ENCODE measurements around the gene GSTM1.

Gene GSTM1

DNA sequence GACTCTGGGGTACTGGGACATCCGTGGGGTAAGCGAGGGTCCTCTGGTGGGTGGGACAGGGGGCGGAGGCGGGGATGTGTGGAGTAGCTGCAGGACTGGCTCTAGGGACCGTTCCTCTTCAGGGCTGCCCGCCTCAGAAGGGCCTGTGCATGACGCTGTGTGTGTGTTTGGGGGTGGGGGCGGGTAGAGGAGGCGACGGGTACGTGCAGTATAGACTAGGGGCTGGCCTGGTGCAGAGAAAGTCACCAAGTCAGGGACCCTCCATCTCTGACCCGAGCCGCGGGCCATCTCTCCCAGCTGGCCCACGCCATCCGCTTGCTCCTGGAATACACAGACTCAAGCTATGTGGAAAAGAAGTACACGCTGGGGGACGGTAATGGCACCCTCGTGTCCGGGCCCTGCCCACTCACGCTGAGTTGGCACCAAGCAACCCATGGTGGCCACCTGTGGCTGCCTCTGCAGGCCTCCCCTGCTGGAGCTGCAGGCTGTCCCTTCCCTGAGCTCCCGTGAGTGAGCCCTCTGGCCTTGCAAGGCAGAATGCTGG, 24.8 kb downstream of the GSTM1 start:
- Histone ChIP-seq H3K4me1 (ENCODE audit: insufficient read depth, low read length, poor library complexity, severe bottlenecking) (no peaks in the 10 kb centered on the region), H3K27me3 (ENCODE audit: insufficient read depth, low read length, poor library complexity, severe bottlenecking) (no peaks in the 10 kb centered on the region), H3K9me2 (replicated peaks; ENCODE audit: low read depth, low read length) (no peaks in the 10 kb centered on the region), H3K9me3 (ENCODE audit: insufficient read depth, low read depth, low read length) (no peaks in the 10 kb centered on the region), H3K79me2 (ENCODE audit: insufficient read depth, low read length) (no peaks in the 10 kb centered on the region), H2AFZ (ENCODE audit: low read length) (no peak overlapping the region), H3F3A (ENCODE audit: low read depth) (no peaks in the 10 kb centered on the region), H3K9ac (ENCODE audit: low read depth, low read length, poor library complexity, severe bottlenecking) (no peak overlapping the region), H3K4me2 (ENCODE audit: low read depth, low read length, poor library complexity, severe bottlenecking) (no peak overlapping the region), H3K4me3 (ENCODE audit: low read length, poor library complexity, severe bottlenecking) (no peak overlapping the region), H4K20me1 (ENCODE audit: insufficient read depth, low read length, poor library complexity, severe bottlenecking) (no peaks in the 10 kb centered on the region), H3K36me3 (ENCODE audit: insufficient read depth, low read length) (no peaks in the 10 kb centered on the region)
- TF ChIP-seq EZH2phosphoT487 (IDR thresholded peaks at IDR 0.05; ENCODE audit: borderline replicate concordance) = no peak
- no peak for TF ChIP-seq CTCF (conservative IDR thresholded peaks at IDR 0.05; ENCODE audit: low read length)

DNA sequence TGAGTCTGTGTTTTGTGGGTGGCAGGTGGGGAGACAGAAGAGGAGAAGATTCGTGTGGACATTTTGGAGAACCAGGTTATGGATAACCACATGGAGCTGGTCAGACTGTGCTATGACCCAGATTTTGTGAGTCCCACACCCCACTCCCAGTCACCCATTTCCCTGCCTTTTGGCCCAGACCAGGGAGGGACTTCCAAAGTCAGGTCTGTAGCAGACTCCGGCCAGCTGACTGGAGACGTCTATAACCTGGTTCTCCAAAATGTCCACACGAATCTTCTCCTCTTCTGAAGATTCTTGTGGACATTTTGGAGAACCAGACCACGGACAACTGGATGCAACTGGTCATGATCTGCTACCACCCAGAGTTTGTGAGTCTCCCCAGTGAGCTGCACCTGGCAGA, 26.0 kb downstream of the GSTM1 start:
- Histone ChIP-seq H3F3A (ENCODE audit: low read depth) (no peaks in the 10 kb centered on the region), H3K36me3 (ENCODE audit: insufficient read depth, low read length) (no peaks in the 10 kb centered on the region), H3K9me2 (replicated peaks; ENCODE audit: low read depth, low read length) (no peaks in the 10 kb centered on the region), H3K4me2 (ENCODE audit: low read depth, low read length, poor library complexity, severe bottlenecking) (no peak overlapping the region), H4K20me1 (ENCODE audit: insufficient read depth, low read length, poor library complexity, severe bottlenecking) (no peaks in the 10 kb centered on the region), H3K4me1 (ENCODE audit: insufficient read depth, low read length, poor library complexity, severe bottlenecking) (no peaks in the 10 kb centered on the region), H3K27me3 (ENCODE audit: insufficient read depth, low read length, poor library complexity, severe bottlenecking) (no peaks in the 10 kb centered on the region), H3K9ac (ENCODE audit: low read depth, low read length, poor library complexity, severe bottlenecking) (no peak overlapping the region), H3K9me3 (ENCODE audit: insufficient read depth, low read depth, low read length) (no peaks in the 10 kb centered on the region), H3K79me2 (ENCODE audit: insufficient read depth, low read length) (no peaks in the 10 kb centered on the region), H3K4me3 (ENCODE audit: low read length, poor library complexity, severe bottlenecking) (no peak overlapping the region), H2AFZ (ENCODE audit: low read length) (no peak overlapping the region)
- TF ChIP-seq EZH2phosphoT487 (IDR thresholded peaks at IDR 0.05; ENCODE audit: borderline replicate concordance) (no peak), CTCF (conservative IDR thresholded peaks at IDR 0.05; ENCODE audit: low read length) (no peak)

GRCh38 chr1:109714661-109715372, 27.2 kb downstream of the GSTM1 start:
- Histone ChIP-seq H3K27me3 (ENCODE audit: insufficient read depth, low read length, poor library complexity, severe bottlenecking) (no peaks in the 10 kb centered on the region), H3K9ac (ENCODE audit: low read depth, low read length, poor library complexity, severe bottlenecking) (no peak overlapping the region), H2AFZ (ENCODE audit: low read length) (no peak overlapping the region), H3F3A (ENCODE audit: low read depth) (no peaks in the 10 kb centered on the region), H3K4me1 (ENCODE audit: insufficient read depth, low read length, poor library complexity, severe bottlenecking) (peaks cover 6% of the 10 kb centered on the region), H3K4me2 (ENCODE audit: low read depth, low read length, poor library complexity, severe bottlenecking) (no peak overlapping the region), H3K79me2 (ENCODE audit: insufficient read depth, low read length) (no peaks in the 10 kb centered on the region), H3K9me2 (replicated peaks; ENCODE audit: low read depth, low read length) (no peaks in the 10 kb centered on the region), H3K36me3 (ENCODE audit: insufficient read depth, low read length) (no peaks in the 10 kb centered on the region), H3K9me3 (ENCODE audit: insufficient read depth, low read depth, low read length) (no peaks in the 10 kb centered on the region), H3K4me3 (ENCODE audit: low read length, poor library complexity, severe bottlenecking) (no peak overlapping the region), H4K20me1 (ENCODE audit: insufficient read depth, low read length, poor library complexity, severe bottlenecking) (no peaks in the 10 kb centered on the region)
- no peak for TF ChIP-seq CTCF (conservative IDR thresholded peaks at IDR 0.05; ENCODE audit: low read length)
